NAMALWA (cell line): ENCODE data around the gene GABRB3.

Experiments
- DNase-seq: peaks from one replicate; pipeline ENCODE4 v3.0.0-alpha.2; 2015; ENCODE audit warnings: low spot score

Gene GABRB3

DNA sequence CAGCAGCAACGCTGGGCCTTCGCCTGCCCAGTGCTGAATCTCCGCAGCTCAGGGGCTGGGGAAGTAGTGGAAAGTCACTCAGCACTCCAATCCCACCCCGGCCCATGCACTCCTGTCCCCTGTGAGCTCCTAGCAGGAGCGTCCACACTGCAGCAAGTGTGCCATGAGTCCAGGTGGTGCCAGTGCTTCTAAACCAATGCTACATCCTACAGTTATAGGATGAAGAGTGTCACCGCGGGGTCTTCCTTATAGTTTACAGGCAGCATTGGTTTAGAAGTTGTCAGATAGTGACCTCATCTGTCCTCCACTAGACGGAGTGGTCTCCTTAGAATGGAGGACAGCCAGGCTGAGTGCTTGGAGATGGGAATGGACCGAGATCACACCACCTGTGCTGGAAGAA, 221.4 kb downstream of the GABRB3 start:
- DNase-seq: no peak

DNA sequence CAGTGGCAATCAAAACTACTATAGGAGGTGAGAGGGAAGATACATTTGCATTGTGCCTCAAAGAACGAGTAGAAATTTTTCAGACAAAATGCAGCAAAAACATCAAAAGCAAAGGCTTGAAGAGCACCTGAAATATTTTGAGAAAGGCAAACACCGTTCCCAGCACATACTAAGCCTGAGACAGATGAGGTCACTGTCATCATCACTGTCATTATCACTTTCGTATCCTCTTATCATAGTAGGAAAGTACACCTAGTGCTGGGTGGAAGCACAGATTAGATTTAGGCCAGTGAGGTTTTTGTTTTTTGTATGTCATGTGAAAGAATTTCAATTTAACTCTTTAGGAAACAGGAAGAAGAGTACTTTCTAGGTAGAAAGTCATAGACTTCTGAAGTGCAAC, 222.0 kb downstream of the GABRB3 start:
- no peak for DNase-seq

DNA sequence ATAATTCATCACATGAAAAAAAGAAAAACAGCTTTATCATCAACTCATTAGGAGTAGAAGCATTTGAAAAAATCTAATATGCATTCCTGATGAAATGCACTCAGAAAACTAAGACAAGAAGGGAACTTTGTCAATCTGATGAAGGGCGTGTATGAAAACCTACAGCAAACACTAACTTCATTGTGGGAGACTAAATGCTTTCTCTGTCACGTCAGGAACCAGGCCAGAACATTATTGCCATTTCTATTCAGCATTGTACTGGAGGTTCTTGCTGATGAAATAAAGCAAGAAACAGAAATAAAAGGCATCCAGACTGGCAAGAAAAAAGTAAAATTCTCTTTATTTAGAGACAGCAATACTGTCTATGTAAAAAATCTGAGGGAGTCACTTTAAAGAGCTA, 235.2 kb downstream of the GABRB3 start:
- DNase-seq: no peak

DNA sequence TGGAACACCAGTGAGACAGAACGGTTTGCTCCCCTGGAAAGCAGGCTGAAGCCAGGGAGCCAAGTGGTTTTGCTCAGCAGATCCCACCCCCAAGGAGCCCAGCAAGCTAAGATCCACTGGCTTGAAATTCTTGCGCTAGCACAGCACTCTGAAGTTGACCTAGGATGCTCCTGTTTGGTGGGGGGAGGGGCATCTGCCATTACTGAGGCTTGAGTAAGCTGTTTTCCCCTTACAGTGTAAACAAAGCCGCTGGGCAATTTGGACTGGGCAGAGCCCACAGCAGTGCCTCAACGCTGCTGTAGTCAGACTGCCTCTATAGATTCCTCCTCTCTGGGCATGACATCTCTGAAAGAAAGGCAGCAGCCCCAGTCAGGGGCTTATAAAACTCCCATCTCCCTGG, 241.4 kb downstream of the GABRB3 start:
- DNase-seq: no peak

DNA sequence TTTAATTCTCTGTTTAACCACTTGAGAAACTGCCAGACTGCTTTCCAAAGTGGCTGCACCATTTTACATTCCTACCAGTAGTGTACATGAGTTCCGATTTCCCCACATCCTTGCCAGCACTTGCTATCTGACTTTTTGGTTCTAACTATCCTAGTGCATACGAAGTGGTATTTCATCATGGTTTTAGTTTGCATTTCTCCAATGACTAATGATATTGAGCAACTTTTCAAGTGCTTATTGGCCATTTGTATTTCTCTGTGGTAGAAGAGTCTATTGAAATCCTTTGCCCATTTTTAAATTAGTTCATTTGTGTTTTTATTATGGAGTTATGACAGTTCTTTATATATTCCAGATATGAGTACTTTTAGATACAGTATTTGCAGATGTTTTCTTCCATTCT, 247.8 kb downstream of the GABRB3 start:
- no peak for DNase-seq

DNA sequence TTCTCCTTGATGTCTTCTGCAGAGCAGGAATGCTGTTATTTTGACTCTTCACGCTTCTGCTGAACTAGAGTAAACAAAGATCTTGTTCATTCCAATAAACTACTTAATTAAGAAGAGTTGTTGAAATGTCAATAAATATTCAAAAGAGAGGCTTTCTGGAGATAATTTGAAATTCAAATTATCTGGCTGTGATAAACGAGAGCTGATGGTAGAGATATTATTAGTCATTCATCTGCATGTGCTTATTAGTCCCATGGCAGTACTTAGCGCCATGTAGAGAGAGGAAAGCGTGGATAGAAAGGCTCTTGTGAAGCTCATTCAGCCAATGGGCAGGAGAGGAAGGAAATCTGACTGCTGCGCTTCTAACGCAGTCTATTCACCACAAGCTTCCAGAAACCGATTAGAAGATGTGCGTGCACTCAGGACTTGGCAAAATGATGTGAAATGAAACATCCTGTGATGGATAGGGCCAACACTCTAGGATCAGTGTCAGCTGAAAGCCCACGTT, 251.1 kb downstream of the GABRB3 start:
- no peak for DNase-seq

DNA sequence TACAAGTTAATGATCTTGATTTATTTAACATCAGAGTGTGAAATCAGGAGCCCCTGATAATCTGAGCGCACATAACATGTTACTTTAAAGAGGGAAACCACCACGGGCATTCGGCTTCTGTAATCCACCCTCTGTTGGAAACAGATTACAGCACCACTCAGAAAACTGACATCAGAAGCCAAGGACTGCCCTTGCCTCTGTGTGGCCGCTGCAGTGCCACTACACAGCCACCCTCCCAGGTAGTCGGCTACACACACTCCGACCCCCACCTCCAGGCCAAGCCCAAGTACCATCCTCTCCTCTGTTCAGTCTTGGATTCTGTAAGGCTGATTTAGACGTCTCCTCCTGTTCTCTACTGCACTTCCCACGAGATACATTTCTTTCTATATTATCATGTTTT, 251.7 kb downstream of the GABRB3 start:
- no peak for DNase-seq

DNA sequence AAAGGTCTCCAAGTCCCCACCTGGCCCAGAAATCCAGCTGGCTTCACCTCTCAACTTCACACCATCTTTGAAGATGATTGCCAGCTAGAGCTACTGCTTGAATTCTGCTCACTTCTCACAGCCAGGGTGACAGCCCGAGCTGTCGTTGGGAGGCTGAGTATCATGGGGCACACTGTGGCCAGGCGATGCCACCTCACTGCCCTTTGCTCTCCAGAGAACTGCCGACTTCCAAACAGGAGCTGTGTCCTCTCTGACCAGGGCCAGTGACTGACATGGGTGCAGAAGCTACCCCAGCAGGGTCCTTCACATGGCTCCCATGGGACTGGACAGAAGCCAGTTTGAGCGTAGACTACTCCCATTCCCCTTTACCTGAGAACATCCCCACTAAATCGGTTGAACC, 254.0 kb downstream of the GABRB3 start:
- no peak for DNase-seq

DNA sequence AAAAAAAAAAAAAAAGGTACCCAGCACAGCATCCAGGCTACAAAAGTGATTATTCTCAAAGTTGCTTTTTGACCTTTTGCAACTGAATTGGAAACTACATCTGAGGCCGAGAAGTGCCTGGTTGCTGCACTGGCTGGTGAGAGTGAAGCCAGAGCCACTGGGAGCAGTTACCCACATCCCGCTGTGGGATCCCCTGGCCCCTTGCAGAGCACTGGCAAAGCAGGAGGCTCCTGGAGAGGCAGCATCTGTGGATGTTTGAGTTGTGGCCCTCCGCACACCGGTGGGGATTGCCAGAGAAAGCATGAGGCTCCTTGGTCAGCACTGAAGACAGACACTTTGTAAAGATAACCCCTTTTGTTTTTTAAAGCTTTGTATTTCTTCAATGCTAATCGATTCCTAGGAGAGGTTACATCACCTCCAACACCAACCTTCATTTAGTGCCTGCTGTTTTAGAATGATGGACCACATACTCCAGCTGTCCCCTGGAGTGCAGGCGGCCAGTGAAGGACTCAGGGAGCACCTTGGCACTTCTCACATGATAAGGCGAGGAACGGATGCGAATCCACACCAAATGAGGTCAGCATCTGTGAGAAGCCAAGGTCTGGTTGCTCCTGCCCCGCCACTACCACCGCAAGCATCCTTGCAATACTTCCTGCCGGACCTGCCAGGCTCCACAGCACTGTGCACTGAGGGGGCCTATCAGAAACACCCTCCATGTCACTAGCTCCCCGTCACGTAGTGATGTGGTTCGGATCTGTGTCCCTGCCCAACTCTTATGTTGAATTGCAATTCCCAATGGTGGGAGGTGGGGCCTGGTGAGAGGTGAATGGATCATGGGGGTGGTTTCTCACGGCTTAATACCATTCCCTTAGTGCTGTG, 256.5 kb downstream of the GABRB3 start:
- no peak for DNase-seq

DNA sequence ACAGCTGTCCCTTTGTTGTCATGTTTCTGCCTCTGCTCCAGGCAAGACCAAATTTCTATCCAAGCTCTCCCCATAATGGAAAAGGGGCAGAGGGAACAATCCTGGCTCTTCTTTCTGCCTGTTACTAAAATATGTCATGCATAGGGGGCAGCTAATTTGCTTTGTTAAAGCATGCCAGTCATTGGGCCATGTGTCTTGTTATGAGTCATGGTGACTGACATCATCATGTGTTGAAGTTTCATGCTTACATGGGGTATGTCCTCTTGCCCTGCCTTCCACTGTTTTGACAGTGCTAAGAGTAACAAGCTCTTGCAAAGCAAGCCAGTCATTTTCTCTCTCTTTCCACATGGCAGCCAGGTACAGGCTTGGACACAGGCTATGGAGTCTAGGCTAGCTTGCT, 268.9 kb downstream of the GABRB3 start:
- no peak for DNase-seq
